RWPE2 (cell line): ENCODE data around the gene FBRS.

Experiments used
- ATAC-seq: fragments of 200-7000 bp; cut with Tn5 transposase; 3 replicates; pipeline ENCODE4 v1.9.1; 2021; ENCODE audit warnings: low read depth
- DNase-seq: peaks from one replicate; pipeline ENCODE4 v3.0.0-alpha.2; 2020; ENCODE audit warnings: low spot score
- H3K27ac ChIP-seq: fragments of 450-650 bp; 2 replicates; pipeline ENCODE4 v1.5.1; 2017; ENCODE audit warnings: mild to moderate bottlenecking; ENCODE audit not compliant: poor library complexity, severe bottlenecking
- H3K27me3 ChIP-seq: fragments of 250-450 bp; sonication (Bioruptor Pico); 2 replicates; pipeline ENCODE4 v1.5.1; 2021; ENCODE audit warnings: mild to moderate bottlenecking, moderate library complexity; ENCODE audit not compliant: insufficient read depth, poor library complexity, severe bottlenecking
- H3K36me3 ChIP-seq: fragments of 250-450 bp; sonication (Bioruptor Pico); 2 replicates; pipeline ENCODE4 v1.5.1; 2020; ENCODE audit warnings: low read depth, mild to moderate bottlenecking, moderate library complexity
- H3K4me1 ChIP-seq: fragments of 250-450 bp; sonication (Bioruptor Pico); 2 replicates; pipeline ENCODE4 v1.5.1; 2021; ENCODE audit warnings: mild to moderate bottlenecking, moderate library complexity; ENCODE audit not compliant: insufficient read depth, poor library complexity, severe bottlenecking
- H3K4me3 ChIP-seq: fragments of 250-450 bp; sonication (Bioruptor Pico); 2 replicates; pipeline ENCODE4 v1.5.1; 2021; ENCODE audit warnings: mild to moderate bottlenecking, moderate library complexity; ENCODE audit not compliant: severe bottlenecking
- H3K9me3 ChIP-seq: fragments of 250-450 bp; sonication (Bioruptor Pico); 2 replicates; pipeline ENCODE4 v1.5.1; 2021; ENCODE audit warnings: mild to moderate bottlenecking, moderate library complexity; ENCODE audit not compliant: severe bottlenecking
- TF ChIP-seq, protein P1 (sequence below): fragments of 450-650 bp; IDR thresholded peaks from one replicate; pipeline ENCODE4 v1.5.1; 2017; ENCODE audit warnings: mild to moderate bottlenecking, moderate library complexity; ENCODE audit not compliant: poor library complexity, severe bottlenecking

FBRS gene

DNA sequence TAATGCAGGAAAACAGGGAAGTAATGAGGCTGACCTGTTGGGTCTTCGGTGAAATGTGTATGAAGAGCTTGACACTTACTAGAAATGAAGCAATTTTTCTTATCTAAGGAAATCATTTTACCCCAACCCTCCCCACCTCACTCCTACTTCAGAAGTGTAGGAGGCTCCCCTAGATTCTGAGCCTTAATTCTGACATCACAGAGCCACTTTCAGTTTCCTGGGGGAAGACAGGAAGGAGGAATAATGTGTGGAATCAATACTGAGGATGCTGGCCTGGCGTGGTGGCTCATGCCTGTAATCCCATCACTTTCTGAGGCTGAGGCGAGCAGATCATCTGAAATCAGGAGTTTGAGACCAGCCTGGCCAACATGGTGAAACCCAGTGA is 20.3 kb downstream of the FBRS start:
- Histone ChIP-seq H3K27me3 (no peaks in the 10 kb centered on the region), H3K9me3 (no peaks in the 10 kb centered on the region)
- ATAC-seq = no peak

DNA sequence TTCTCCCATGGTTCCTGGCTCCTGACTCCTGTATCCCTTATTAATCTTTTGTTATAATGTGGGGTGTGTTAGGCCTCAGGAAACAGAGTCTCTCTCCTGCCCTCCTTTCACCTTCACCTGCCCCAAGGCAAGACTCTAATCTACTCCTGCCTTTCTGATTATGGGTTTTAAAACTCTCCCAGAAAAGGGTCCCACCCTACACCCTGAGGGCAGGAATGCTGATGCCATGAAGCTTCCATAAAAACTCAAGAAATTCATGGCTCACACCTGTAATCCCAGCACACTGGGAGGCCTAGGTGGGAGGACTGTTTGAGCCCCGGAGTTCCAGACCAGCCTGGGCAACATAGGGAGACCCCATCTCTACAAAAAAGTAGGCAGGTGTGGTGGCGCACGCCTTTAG is 22.1 kb downstream of the FBRS start:
- H3K4me1 ChIP-seq = no peaks in the 10 kb centered on the region
- no peak overlapping the region for H3K4me3 ChIP-seq
- no peak overlapping the region for H3K27ac ChIP-seq
- no peak for ATAC-seq
- no peak for DNase-seq
- TF ChIP-seq, protein P1, sequence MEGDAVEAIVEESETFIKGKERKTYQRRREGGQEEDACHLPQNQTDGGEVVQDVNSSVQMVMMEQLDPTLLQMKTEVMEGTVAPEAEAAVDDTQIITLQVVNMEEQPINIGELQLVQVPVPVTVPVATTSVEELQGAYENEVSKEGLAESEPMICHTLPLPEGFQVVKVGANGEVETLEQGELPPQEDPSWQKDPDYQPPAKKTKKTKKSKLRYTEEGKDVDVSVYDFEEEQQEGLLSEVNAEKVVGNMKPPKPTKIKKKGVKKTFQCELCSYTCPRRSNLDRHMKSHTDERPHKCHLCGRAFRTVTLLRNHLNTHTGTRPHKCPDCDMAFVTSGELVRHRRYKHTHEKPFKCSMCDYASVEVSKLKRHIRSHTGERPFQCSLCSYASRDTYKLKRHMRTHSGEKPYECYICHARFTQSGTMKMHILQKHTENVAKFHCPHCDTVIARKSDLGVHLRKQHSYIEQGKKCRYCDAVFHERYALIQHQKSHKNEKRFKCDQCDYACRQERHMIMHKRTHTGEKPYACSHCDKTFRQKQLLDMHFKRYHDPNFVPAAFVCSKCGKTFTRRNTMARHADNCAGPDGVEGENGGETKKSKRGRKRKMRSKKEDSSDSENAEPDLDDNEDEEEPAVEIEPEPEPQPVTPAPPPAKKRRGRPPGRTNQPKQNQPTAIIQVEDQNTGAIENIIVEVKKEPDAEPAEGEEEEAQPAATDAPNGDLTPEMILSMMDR = no peak
- H3K36me3 ChIP-seq = no peaks in the 10 kb centered on the region
- no peaks in the 10 kb centered on the region for H3K9me3 ChIP-seq
- H3K27me3 ChIP-seq = no peaks in the 10 kb centered on the region

More for the DNA sequence above, 20.3 kb downstream of the FBRS start:
- Histone ChIP-seq H3K27ac (no peak overlapping the region), H3K4me3 (no peak overlapping the region), H3K36me3 (no peaks in the 10 kb centered on the region), H3K4me1 (no peaks in the 10 kb centered on the region)
- TF ChIP-seq, protein P1 = no peak
- no peak for DNase-seq

DNA sequence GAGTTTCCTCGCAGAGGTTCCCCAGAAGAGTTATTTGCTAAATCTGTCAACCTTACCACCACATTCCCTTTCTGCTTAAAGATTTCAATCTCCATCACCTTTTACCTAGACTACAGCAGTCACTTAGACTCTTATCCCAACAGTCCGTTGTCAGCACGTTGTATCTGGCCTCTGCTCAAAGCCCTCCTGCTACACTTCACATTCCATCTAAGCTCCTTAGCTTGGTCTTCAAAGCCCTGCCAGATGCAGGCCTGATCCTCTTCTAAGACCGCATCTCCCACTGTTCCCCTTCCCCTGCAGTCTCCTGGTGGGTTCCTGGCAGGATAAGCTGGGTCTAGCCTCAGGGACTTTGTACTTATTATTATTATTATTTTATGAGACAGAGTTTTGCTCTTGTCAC is 30.5 kb downstream of the FBRS start:
- no peaks in the 10 kb centered on the region for H3K27me3 ChIP-seq
- TF ChIP-seq, protein P1 = no peak
- H3K9me3 ChIP-seq = no peaks in the 10 kb centered on the region
- H3K36me3 ChIP-seq = no peaks in the 10 kb centered on the region
- ATAC-seq (no peak), DNase-seq (no peak)
- H3K27ac ChIP-seq = no peak overlapping the region
- no peaks in the 10 kb centered on the region for H3K4me1 ChIP-seq
- H3K4me3 ChIP-seq = no peak overlapping the region

DNA sequence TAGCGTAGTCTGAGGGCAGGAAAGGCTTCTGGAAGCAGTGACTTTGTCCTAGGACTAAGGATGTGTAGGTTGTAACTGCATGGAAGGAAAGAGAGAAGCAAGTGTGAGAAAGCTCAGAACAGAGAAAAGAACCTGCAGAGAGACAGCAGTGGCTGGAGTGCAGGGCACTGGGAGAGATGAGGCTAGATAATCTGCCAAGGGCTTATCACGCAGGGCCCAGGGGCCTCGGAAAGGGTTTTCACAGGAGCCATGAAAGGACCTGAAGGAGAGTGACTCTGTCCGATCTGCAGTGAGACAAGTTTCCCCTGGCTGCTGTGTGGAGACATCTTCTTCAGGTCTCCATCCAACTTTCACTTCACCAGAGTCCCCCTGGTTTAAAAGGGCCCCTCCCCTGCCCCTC is 33.7 kb downstream of the FBRS start:
- H3K4me1 ChIP-seq = no peaks in the 10 kb centered on the region
- TF ChIP-seq, protein P1 = no peak
- no peaks in the 10 kb centered on the region for H3K27me3 ChIP-seq

DNA sequence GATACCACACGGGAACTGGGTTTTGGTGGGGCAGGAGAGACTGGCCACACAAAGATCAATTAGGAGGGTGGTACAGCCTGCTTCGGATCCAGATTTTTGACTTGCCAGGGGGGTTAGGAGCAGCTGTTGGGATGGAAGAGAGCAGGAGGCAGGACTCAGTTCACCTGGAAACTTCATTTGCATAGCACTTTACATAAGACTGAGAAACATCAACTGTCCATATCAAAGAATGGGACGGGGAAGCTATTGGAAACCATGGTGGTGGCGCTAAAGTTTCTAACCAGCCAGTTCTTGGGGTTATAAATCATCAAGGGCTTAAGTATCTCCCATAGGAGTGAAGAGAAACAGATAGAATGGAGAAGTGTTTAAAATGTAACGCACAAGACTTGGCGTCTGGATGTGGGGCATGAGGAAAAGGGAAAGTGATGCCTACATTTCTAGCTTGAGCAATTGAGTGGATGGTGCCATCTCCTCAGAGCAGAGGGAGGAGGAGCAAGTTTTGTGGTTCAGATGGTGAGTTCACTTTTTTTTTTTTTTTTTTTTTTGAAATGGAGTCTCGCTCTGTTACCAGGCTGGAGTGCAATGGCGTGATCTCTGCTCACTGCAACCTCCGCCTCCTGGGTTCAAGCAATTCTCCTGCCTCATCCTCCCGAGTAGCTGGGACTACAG is 34.3 kb downstream of the FBRS start:
- ATAC-seq (no peak), DNase-seq (no peak)
- no peaks in the 10 kb centered on the region for H3K27me3 ChIP-seq
- no peak overlapping the region for H3K4me3 ChIP-seq
- H3K9me3 ChIP-seq = no peaks in the 10 kb centered on the region
- TF ChIP-seq, protein P1 = no peak
- H3K36me3 ChIP-seq = no peaks in the 10 kb centered on the region
- H3K4me1 ChIP-seq = no peaks in the 10 kb centered on the region
- H3K27ac ChIP-seq = no peak overlapping the region

More for the DNA sequence above, 33.7 kb downstream of the FBRS start:
- H3K9me3 ChIP-seq = no peaks in the 10 kb centered on the region
- no peak overlapping the region for H3K4me3 ChIP-seq
- H3K27ac ChIP-seq = no peak overlapping the region
- no peak for ATAC-seq
- no peaks in the 10 kb centered on the region for H3K36me3 ChIP-seq
- no peak for DNase-seq
